WTC11 (cell line): ENCODE data around the gene LRRC7. TPM values are rescaled to one million over a fixed set of nuclear protein-coding genes. Genes with fewer than 3 reads are reported as not detected.

ENCODE experiments used
- ATAC-seq: fragments of 200-7000 bp; cut with Tn5 transposase; 2 replicates; pipeline ENCODE4 v1.10.0; 2021; ENCODE audit warnings: mild to moderate bottlenecking, moderate library complexity
- CTCF ChIA-PET: fragments of 300-600 bp; sonication (Branson Sonifier 250); formaldehyde crosslinking; loops from one replicate; lab custom pipeline; 2021; ENCODE audit warnings: antibody characterized with exemption; lab: Charles Lee
- POLR2A ChIA-PET: fragments of 350-600 bp; sonication (Branson Sonifier 250); formaldehyde crosslinking; loops from one replicate; lab custom pipeline; 2021; ENCODE audit warnings: antibody characterized with exemption; lab: Charles Lee
- DNase-seq: peaks from one replicate; pipeline ENCODE4 v3.0.0; 2021; ENCODE audit warnings: low spot score
- H3K27ac Mint-ChIP-seq: 2 replicates; pipeline ENCODE4 v1.8.0; 2021; ENCODE audit warnings: mixed read lengths
- H3K27me3 Mint-ChIP-seq: 2 replicates; pipeline ENCODE4 v1.8.0; 2021; ENCODE audit warnings: low read depth, mild to moderate bottlenecking, moderate library complexity, mixed read lengths
- H3K36me3 Mint-ChIP-seq: 2 replicates; pipeline ENCODE4 v1.8.0; 2021; ENCODE audit warnings: mixed read lengths
- H3K4me1 Mint-ChIP-seq: 2 replicates; pipeline ENCODE4 v1.8.0; 2022; ENCODE audit warnings: mixed read lengths
- H3K4me3 Mint-ChIP-seq: 2 replicates; pipeline ENCODE4 v1.8.0; 2021; ENCODE audit warnings: mild to moderate bottlenecking, moderate library complexity, mixed read lengths
- H3K9me3 Mint-ChIP-seq: 2 replicates; pipeline ENCODE4 v1.8.0; 2021; ENCODE audit warnings: mixed read lengths
- CREM ChIP-seq: sonication (generic); formaldehyde crosslinking; IDR thresholded peaks from 2 replicates; pipeline ENCODE4 v1.8.1; 2022; ENCODE audit warnings: mild to moderate bottlenecking, missing genetic modification reagents, moderate library complexity
- E2F1 ChIP-seq: sonication (generic); formaldehyde crosslinking; IDR thresholded peaks from 2 replicates; pipeline ENCODE4 v1.8.0; 2022; ENCODE audit warnings: mild to moderate bottlenecking, missing genetic modification reagents
- EMX1 ChIP-seq: fragments of 250-450 bp; sonication (Bioruptor Pico); IDR thresholded peaks from 2 replicates; pipeline ENCODE4 v1.8.0; 2021; ENCODE audit warnings: mild to moderate bottlenecking
- ESRRA ChIP-seq: sonication (generic); formaldehyde crosslinking; IDR thresholded peaks from 2 replicates; pipeline ENCODE4 v1.8.1; 2022; ENCODE audit warnings: mild to moderate bottlenecking, missing genetic modification reagents, borderline replicate concordance
- FOXK1 ChIP-seq: sonication (generic); formaldehyde crosslinking; IDR thresholded peaks from 2 replicates; pipeline ENCODE4 v1.8.0; 2022; ENCODE audit warnings: mild to moderate bottlenecking, moderate library complexity, missing genetic modification reagents
- MYBL2 ChIP-seq: sonication (generic); formaldehyde crosslinking; IDR thresholded peaks from 2 replicates; pipeline ENCODE4 v1.8.1; 2023; ENCODE audit warnings: mild to moderate bottlenecking, moderate library complexity, missing genetic modification reagents
- PRRX2 ChIP-seq: fragments of 250-450 bp; sonication (Bioruptor Pico); IDR thresholded peaks from 2 replicates; pipeline ENCODE4 v1.8.0; 2021; ENCODE audit warnings: mild to moderate bottlenecking
- RORB ChIP-seq: fragments of 250-450 bp; sonication (Bioruptor Pico); IDR thresholded peaks from 2 replicates; pipeline ENCODE4 v1.9.0; 2021; ENCODE audit warnings: mild to moderate bottlenecking
- STAT6 ChIP-seq: sonication (generic); formaldehyde crosslinking; conservative IDR thresholded peaks from 2 replicates; pipeline ENCODE4 v1.8.1; 2023; ENCODE audit warnings: mild to moderate bottlenecking, low read depth, missing genetic modification reagents, moderate library complexity
- TCF7 ChIP-seq: sonication (generic); formaldehyde crosslinking; IDR thresholded peaks from 2 replicates; pipeline ENCODE4 v1.8.0; 2022; ENCODE audit warnings: mild to moderate bottlenecking, low read depth, missing genetic modification reagents, moderate library complexity
- TEAD4 ChIP-seq: sonication (generic); formaldehyde crosslinking; IDR thresholded peaks from 2 replicates; pipeline ENCODE4 v1.8.0; 2022; ENCODE audit warnings: mild to moderate bottlenecking, missing genetic modification reagents
- ZNF138 ChIP-seq: sonication (generic); formaldehyde crosslinking; conservative IDR thresholded peaks from 2 replicates; pipeline ENCODE4 v1.8.1; 2022; ENCODE audit warnings: mild to moderate bottlenecking, moderate library complexity, missing genetic modification reagents
- ZNF219 ChIP-seq: sonication (generic); formaldehyde crosslinking; IDR thresholded peaks from 2 replicates; pipeline ENCODE4 v1.8.0; 2023; ENCODE audit warnings: missing genetic modification reagents, mild to moderate bottlenecking, borderline replicate concordance
- ZNF317 ChIP-seq: sonication (generic); formaldehyde crosslinking; IDR thresholded peaks from 2 replicates; pipeline ENCODE4 v1.8.1; 2023; ENCODE audit warnings: low read depth, mild to moderate bottlenecking, moderate library complexity, missing genetic modification reagents, borderline replicate concordance
- ZNF396 ChIP-seq: fragments of 250-450 bp; sonication (Bioruptor Pico); IDR thresholded peaks from 2 replicates; pipeline ENCODE4 v1.8.0; 2021; ENCODE audit warnings: mild to moderate bottlenecking, moderate library complexity, borderline replicate concordance
- total RNA-seq: library from RNA; stranded (reverse); gene quantifications from 3 replicates; pipeline ENCODE4 v1.2.3, GENCODE V29; 2021
- TF ChIP-seq, protein P1 (sequence below): sonication (generic); formaldehyde crosslinking; IDR thresholded peaks from 2 replicates; pipeline ENCODE4 v1.8.0; 2023; ENCODE audit warnings: mild to moderate bottlenecking, missing genetic modification reagents
- TF ChIP-seq, protein P2 (sequence below): sonication (generic); formaldehyde crosslinking; IDR thresholded peaks from 2 replicates; pipeline ENCODE4 v1.8.1; 2023; ENCODE audit warnings: mild to moderate bottlenecking, missing genetic modification reagents
- TF ChIP-seq, protein P3 (sequence below): sonication (generic); formaldehyde crosslinking; IDR thresholded peaks from 2 replicates; pipeline ENCODE4 v1.8.0; 2022; ENCODE audit warnings: mild to moderate bottlenecking, missing genetic modification reagents
- TF ChIP-seq, protein P4 (sequence below): fragments of 250-450 bp; sonication (Bioruptor Pico); IDR thresholded peaks from 2 replicates; pipeline ENCODE4 v1.8.0; 2021; ENCODE audit warnings: mild to moderate bottlenecking
- TF ChIP-seq, protein P5 (sequence below): fragments of 250-450 bp; sonication (Bioruptor Pico); IDR thresholded peaks from 2 replicates; pipeline ENCODE4 v1.9.0; 2021; ENCODE audit warnings: mild to moderate bottlenecking, borderline replicate concordance
- TF ChIP-seq, protein P6 (sequence below): sonication (generic); formaldehyde crosslinking; IDR thresholded peaks from 2 replicates; pipeline ENCODE4 v1.8.0; 2022; ENCODE audit warnings: mild to moderate bottlenecking, missing genetic modification reagents

The LRRC7 gene
- total RNA-seq, 1 experiment from 2014 or later, result not detected

GRCh38 chr1:69898403-69898947, 330.8 kb downstream of the LRRC7 start (continued):
- TF ChIP-seq STAT6 (CRISPR knock-in tag) (no peak), E2F1 (CRISPR knock-in tag) (no peak)
- TF ChIP-seq, protein P1, sequence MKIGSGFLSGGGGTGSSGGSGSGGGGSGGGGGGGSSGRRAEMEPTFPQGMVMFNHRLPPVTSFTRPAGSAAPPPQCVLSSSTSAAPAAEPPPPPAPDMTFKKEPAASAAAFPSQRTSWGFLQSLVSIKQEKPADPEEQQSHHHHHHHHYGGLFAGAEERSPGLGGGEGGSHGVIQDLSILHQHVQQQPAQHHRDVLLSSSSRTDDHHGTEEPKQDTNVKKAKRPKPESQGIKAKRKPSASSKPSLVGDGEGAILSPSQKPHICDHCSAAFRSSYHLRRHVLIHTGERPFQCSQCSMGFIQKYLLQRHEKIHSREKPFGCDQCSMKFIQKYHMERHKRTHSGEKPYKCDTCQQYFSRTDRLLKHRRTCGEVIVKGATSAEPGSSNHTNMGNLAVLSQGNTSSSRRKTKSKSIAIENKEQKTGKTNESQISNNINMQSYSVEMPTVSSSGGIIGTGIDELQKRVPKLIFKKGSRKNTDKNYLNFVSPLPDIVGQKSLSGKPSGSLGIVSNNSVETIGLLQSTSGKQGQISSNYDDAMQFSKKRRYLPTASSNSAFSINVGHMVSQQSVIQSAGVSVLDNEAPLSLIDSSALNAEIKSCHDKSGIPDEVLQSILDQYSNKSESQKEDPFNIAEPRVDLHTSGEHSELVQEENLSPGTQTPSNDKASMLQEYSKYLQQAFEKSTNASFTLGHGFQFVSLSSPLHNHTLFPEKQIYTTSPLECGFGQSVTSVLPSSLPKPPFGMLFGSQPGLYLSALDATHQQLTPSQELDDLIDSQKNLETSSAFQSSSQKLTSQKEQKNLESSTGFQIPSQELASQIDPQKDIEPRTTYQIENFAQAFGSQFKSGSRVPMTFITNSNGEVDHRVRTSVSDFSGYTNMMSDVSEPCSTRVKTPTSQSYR (CRISPR knock-in tag), result no peak

- CTCF ChIA-PET, result no interaction called here
- TF ChIP-seq, protein P2, sequence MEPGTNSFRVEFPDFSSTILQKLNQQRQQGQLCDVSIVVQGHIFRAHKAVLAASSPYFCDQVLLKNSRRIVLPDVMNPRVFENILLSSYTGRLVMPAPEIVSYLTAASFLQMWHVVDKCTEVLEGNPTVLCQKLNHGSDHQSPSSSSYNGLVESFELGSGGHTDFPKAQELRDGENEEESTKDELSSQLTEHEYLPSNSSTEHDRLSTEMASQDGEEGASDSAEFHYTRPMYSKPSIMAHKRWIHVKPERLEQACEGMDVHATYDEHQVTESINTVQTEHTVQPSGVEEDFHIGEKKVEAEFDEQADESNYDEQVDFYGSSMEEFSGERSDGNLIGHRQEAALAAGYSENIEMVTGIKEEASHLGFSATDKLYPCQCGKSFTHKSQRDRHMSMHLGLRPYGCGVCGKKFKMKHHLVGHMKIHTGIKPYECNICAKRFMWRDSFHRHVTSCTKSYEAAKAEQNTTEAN, result no peak
- TF ChIP-seq, protein P3, sequence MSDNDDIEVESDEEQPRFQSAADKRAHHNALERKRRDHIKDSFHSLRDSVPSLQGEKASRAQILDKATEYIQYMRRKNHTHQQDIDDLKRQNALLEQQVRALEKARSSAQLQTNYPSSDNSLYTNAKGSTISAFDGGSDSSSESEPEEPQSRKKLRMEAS (CRISPR knock-in tag), result no peak
- TF ChIP-seq CREM (CRISPR knock-in tag) (no peak), PRRX2 (no peak), TEAD4 (CRISPR knock-in tag) (no peak), EMX1 (CRISPR knock-in tag) (no peak), FOXK1 (CRISPR knock-in tag) (no peak), RORB (CRISPR knock-in tag) (no peak), ZNF396 (CRISPR knock-in tag) (no peak), MYBL2 (CRISPR knock-in tag) (no peak), ZNF219 (no peak), ESRRA (CRISPR knock-in tag) (no peak), ZNF317 (CRISPR knock-in tag) (no peak), TCF7 (CRISPR knock-in tag) (no peak), ZNF138 (CRISPR knock-in tag) (no peak)
- TF ChIP-seq, protein P4, sequence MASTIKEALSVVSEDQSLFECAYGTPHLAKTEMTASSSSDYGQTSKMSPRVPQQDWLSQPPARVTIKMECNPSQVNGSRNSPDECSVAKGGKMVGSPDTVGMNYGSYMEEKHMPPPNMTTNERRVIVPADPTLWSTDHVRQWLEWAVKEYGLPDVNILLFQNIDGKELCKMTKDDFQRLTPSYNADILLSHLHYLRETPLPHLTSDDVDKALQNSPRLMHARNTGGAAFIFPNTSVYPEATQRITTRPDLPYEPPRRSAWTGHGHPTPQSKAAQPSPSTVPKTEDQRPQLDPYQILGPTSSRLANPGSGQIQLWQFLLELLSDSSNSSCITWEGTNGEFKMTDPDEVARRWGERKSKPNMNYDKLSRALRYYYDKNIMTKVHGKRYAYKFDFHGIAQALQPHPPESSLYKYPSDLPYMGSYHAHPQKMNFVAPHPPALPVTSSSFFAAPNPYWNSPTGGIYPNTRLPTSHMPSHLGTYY (CRISPR knock-in tag), result no peak
- TF ChIP-seq, protein P5, sequence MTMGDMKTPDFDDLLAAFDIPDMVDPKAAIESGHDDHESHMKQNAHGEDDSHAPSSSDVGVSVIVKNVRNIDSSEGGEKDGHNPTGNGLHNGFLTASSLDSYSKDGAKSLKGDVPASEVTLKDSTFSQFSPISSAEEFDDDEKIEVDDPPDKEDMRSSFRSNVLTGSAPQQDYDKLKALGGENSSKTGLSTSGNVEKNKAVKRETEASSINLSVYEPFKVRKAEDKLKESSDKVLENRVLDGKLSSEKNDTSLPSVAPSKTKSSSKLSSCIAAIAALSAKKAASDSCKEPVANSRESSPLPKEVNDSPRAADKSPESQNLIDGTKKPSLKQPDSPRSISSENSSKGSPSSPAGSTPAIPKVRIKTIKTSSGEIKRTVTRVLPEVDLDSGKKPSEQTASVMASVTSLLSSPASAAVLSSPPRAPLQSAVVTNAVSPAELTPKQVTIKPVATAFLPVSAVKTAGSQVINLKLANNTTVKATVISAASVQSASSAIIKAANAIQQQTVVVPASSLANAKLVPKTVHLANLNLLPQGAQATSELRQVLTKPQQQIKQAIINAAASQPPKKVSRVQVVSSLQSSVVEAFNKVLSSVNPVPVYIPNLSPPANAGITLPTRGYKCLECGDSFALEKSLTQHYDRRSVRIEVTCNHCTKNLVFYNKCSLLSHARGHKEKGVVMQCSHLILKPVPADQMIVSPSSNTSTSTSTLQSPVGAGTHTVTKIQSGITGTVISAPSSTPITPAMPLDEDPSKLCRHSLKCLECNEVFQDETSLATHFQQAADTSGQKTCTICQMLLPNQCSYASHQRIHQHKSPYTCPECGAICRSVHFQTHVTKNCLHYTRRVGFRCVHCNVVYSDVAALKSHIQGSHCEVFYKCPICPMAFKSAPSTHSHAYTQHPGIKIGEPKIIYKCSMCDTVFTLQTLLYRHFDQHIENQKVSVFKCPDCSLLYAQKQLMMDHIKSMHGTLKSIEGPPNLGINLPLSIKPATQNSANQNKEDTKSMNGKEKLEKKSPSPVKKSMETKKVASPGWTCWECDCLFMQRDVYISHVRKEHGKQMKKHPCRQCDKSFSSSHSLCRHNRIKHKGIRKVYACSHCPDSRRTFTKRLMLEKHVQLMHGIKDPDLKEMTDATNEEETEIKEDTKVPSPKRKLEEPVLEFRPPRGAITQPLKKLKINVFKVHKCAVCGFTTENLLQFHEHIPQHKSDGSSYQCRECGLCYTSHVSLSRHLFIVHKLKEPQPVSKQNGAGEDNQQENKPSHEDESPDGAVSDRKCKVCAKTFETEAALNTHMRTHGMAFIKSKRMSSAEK (CRISPR knock-in tag), result no peak
- TF ChIP-seq, protein P6, sequence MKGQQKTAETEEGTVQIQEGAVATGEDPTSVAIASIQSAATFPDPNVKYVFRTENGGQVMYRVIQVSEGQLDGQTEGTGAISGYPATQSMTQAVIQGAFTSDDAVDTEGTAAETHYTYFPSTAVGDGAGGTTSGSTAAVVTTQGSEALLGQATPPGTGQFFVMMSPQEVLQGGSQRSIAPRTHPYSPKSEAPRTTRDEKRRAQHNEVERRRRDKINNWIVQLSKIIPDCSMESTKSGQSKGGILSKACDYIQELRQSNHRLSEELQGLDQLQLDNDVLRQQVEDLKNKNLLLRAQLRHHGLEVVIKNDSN, result no peak
- TF ChIP-seq, all 79 proteins: peak for 0
- Mint-ChIP-seq H3K4me3 (no peak overlapping the region), H3K27me3 (peaks cover 2% of the 10 kb centered on the region; the same call in 1 of the 2 replicates), H3K9me3 (peaks cover 19% of the 10 kb centered on the region), H3K36me3 (peaks cover 20% of the 10 kb centered on the region), H3K4me1 (peaks cover 9% of the 10 kb centered on the region), H3K27ac (no peak overlapping the region)
- ATAC-seq, result no peak
- no peak for DNase-seq
- POLR2A ChIA-PET, result no interaction called here
These were observed 343.6 kb downstream of the LRRC7 start for GRCh38 chr1:69911301-69911801.
